Measurements from ENCODE around the gene HAGHL. TPM values are rescaled to one million over a fixed set of nuclear protein-coding genes. Genes with fewer than 3 reads are reported as not detected.

HAGHL gene
- total and polyA plus RNA-seq, 2 donors (not counting 3 experiments of a cell fraction or from before 2014, with no cell fraction given), result 6.3 to 6.8 TPM

- POLR2A ChIA-PET, result no interaction called here
- Histone ChIP-seq H4K20me1 (replicated peaks; ENCODE audit: control insufficient read depth, extremely low read depth, insufficient read depth, low read length) (no peaks in the 10 kb centered on the region), H3K4me1 (ENCODE audit: control insufficient read depth, extremely low read depth, insufficient read depth, low read length) (peaks cover 13% of the 10 kb centered on the region), H3K27me3 (ENCODE audit: control insufficient read depth in 2 of 2, insufficient read depth in 2 of 2, low read length in 2 of 2) (no peaks in the 10 kb centered on the region), H2AFZ (ENCODE audit: low read depth, low read length) (no peak overlapping the region), H3K36me3 (ENCODE audit: control insufficient read depth in 2 of 2, extremely low read depth in 1 of 2, insufficient read depth in 2 of 2, low read length in 2 of 2) (peaks cover 4 to 24% of the 10 kb centered on the region in 2 experiments), H3K9ac (replicated peaks; ENCODE audit: extremely low read depth, insufficient read depth, low read length) (no peak overlapping the region), H3K27ac (ENCODE audit: insufficient read depth, low read depth, low read length) (no peak overlapping the region), H3K9me3 (replicated peaks; ENCODE audit: control insufficient read depth, insufficient read depth, low read length) (no peaks in the 10 kb centered on the region), H3K79me2 (ENCODE audit: control insufficient read depth, insufficient read depth, low read length) (no peaks in the 10 kb centered on the region), H3K9me1 (replicated peaks; ENCODE audit: control insufficient read depth, extremely low read depth, insufficient read depth, low read length) (no peaks in the 10 kb centered on the region), H3K4me2 (ENCODE audit: insufficient read depth, low read length) (no peak overlapping the region), H3K4me3 (replicated peaks in 1 of 3; ENCODE audit: insufficient read depth in 1 of 3, low read depth in 1 of 3, low read length in 3 of 3) (no peak overlapping the region)
- CTCF ChIA-PET, result interaction anchor here (0.9 to 1.9 kb wide), 3 partner anchors 10 to 19 kb away, joined by 3 to 5 read pairs (median 5); partner anchors contain the start of gene ANTKMT
- TF ChIP-seq FOS (IDR thresholded peaks at IDR 0.05; ENCODE audit: borderline replicate concordance, insufficient read depth, low read length), result no peak
- TF ChIP-seq MAX (IDR thresholded peaks at IDR 0.05; ENCODE audit: insufficient read depth, insufficient read length), result no peak
- no peak for TF ChIP-seq CTCF (IDR thresholded peaks at IDR 0.05; ENCODE audit: extremely low read depth in 1 of 2, insufficient read depth in 1 of 2, low read depth in 1 of 2, low read length in 2 of 2)
- TF ChIP-seq MYC (IDR thresholded peaks at IDR 0.05; ENCODE audit: low read depth, low read length), result no peak
- no peak for FAIRE-seq
- intact Hi-C loops (cut with micrococcal nuclease) (no loop called here), dilution Hi-C loops (cut with MboI; ENCODE audit: extremely low pct_ligation_motif_present, low sequenced_read_pairs) (no loop called here)
- BruUV-seq (replicated peaks), result no TSS peak
- DNase-seq (ENCODE audit: low read depth, low spot score), result no peak
Observed at GRCh38 chr16:730666-731509, 4.0 kb downstream of the HAGHL start.
